NCI-H510A treated with DMSO at 0.1 percent for 48 hours (cell line): ENCODE measurements around the gene ATRNL1.

ENCODE experiments used
- DNase-seq: peaks from one replicate; lab custom pipeline; 2025; lab: John Stamatoyannopoulos, UW

Gene ATRNL1

GRCh38 chr10:115953281-115953680 lies 860.1 kb downstream of the ATRNL1 start:
- no peak for DNase-seq

GRCh38 chr10:115953968-115954367 lies 860.8 kb downstream of the ATRNL1 start:
- no peak for DNase-seq

- no peak for DNase-seq
These were observed 863.3 kb downstream of the ATRNL1 start for GRCh38 chr10:115956225-115957011.

GRCh38 chr10:115957012-115957399 lies 863.8 kb downstream of the ATRNL1 start:
- DNase-seq: no peak

GRCh38 chr10:115957786-115958442 lies 864.7 kb downstream of the ATRNL1 start:
- DNase-seq: no peak

- DNase-seq: peak; percentile 34
These were observed 870.7 kb downstream of the ATRNL1 start for GRCh38 chr10:115963848-115964247.

GRCh38 chr10:115964827-115965226 lies 871.7 kb downstream of the ATRNL1 start:
- no peak for DNase-seq

- no peak for DNase-seq
These were observed 872.2 kb downstream of the ATRNL1 start for GRCh38 chr10:115965376-115965775.

- DNase-seq: no peak
These were observed 875.1 kb downstream of the ATRNL1 start for GRCh38 chr10:115968236-115968635.

- peak; percentile 31 for DNase-seq
These were observed 876.4 kb downstream of the ATRNL1 start for GRCh38 chr10:115969591-115969990.

- DNase-seq: no peak
These were observed 878.8 kb downstream of the ATRNL1 start for GRCh38 chr10:115971921-115972320.

GRCh38 chr10:115972426-115972825 lies 879.3 kb downstream of the ATRNL1 start:
- DNase-seq: no peak

- no peak for DNase-seq
These were observed 881.2 kb downstream of the ATRNL1 start for GRCh38 chr10:115974351-115974750.

GRCh38 chr10:115974816-115975430 lies 881.8 kb downstream of the ATRNL1 start:
- DNase-seq: no peak

GRCh38 chr10:115975506-115975905 lies 882.3 kb downstream of the ATRNL1 start:
- no peak for DNase-seq

- no peak for DNase-seq
These were observed 883.2 kb downstream of the ATRNL1 start for GRCh38 chr10:115976342-115976741.

- no peak for DNase-seq
These were observed 884.7 kb downstream of the ATRNL1 start for GRCh38 chr10:115977855-115978254.

GRCh38 chr10:115979576-115979975 lies 886.4 kb downstream of the ATRNL1 start:
- peak; percentile 2 for DNase-seq

GRCh38 chr10:115980470-115980869 lies 887.3 kb downstream of the ATRNL1 start:
- DNase-seq: no peak

- DNase-seq: no peak
These were observed 887.9 kb downstream of the ATRNL1 start for GRCh38 chr10:115981081-115981480.

- no peak for DNase-seq
These were observed 888.9 kb downstream of the ATRNL1 start for GRCh38 chr10:115982076-115982475.

- DNase-seq: no peak
These were observed 889.4 kb downstream of the ATRNL1 start for GRCh38 chr10:115982526-115982925.

GRCh38 chr10:115985786-115986185 lies 892.6 kb downstream of the ATRNL1 start:
- DNase-seq: no peak
